HepG2 (cell line): ENCODE results near the gene CCT3. TPM values are rescaled to one million over a fixed set of nuclear protein-coding genes. Genes with fewer than 3 reads are reported as not detected.

ENCODE experiments used
- CC2D1A ChIP-seq: sonication (generic); formaldehyde crosslinking; IDR thresholded peaks from 2 replicates; pipeline ENCODE4 v1.8.1; 2023; ENCODE audit warnings: mild to moderate bottlenecking, missing genetic modification reagents
- CEBPZ ChIP-seq: IDR thresholded peaks from 2 replicates; pipeline ENCODE4 v1.6.1; 2012; ENCODE audit warnings: low read length, improper control_type of control experiment
- FOXA3 ChIP-seq: IDR thresholded peaks from 2 replicates; pipeline ENCODE4 v1.6.1; 2016; ENCODE audit warnings: missing genetic modification reagents, missing compliant biosample characterization
- HOXD1 ChIP-seq: sonication (generic); formaldehyde crosslinking; IDR thresholded peaks from 2 replicates; pipeline ENCODE4 v1.5.0; 2020; ENCODE audit warnings: missing genetic modification reagents
- MAFG ChIP-seq: sonication (generic); formaldehyde crosslinking; IDR thresholded peaks from 2 replicates; pipeline ENCODE4 v1.5.1; 2020; ENCODE audit warnings: mild to moderate bottlenecking, missing genetic modification reagents
- MTERF4 ChIP-seq: sonication (generic); formaldehyde crosslinking; IDR thresholded peaks from 2 replicates; pipeline ENCODE4 v1.8.0; 2023; ENCODE audit warnings: mild to moderate bottlenecking, missing genetic modification reagents
- NFRKB ChIP-seq: fragments of 450-650 bp; IDR thresholded peaks from 2 replicates; pipeline ENCODE4 v1.6.1; 2017
- RFXAP ChIP-seq: sonication (generic); formaldehyde crosslinking; IDR thresholded peaks from 2 replicates; pipeline ENCODE4 v1.4.0; 2020; ENCODE audit warnings: missing genetic modification reagents, borderline replicate concordance
- SALL2 ChIP-seq: sonication (generic); formaldehyde crosslinking; IDR thresholded peaks from 2 replicates; pipeline ENCODE4 v1.8.1; 2023; ENCODE audit warnings: mild to moderate bottlenecking, missing genetic modification reagents, inconsistent platforms
- SRSF9 ChIP-seq: fragments of 200-400 bp; formaldehyde crosslinking; IDR thresholded peaks from 2 replicates; pipeline ENCODE4 v1.6.1; 2018; ENCODE audit warnings: borderline replicate concordance, mild to moderate bottlenecking, low read depth, low read length; ENCODE audit not compliant: insufficient read depth, poor library complexity, severe bottlenecking
- TFAP4 ChIP-seq: sonication (generic); IDR thresholded peaks from 2 replicates; pipeline ENCODE4 v1.6.1; 2016; ENCODE audit warnings: low read depth, borderline replicate concordance
- THAP9 ChIP-seq: sonication (generic); formaldehyde crosslinking; IDR thresholded peaks from 2 replicates; pipeline ENCODE4; 2020; ENCODE audit warnings: missing genetic modification reagents, mild to moderate bottlenecking, borderline replicate concordance
- TP53 ChIP-seq: sonication (generic); formaldehyde crosslinking; conservative IDR thresholded peaks from 2 replicates; pipeline ENCODE4 v1.4.0; 2020; ENCODE audit warnings: missing genetic modification reagents
- YEATS4 ChIP-seq: sonication (generic); formaldehyde crosslinking; IDR thresholded peaks from 2 replicates; pipeline ENCODE4 v1.4.0; 2020; ENCODE audit warnings: missing genetic modification reagents, borderline replicate concordance
- ZIK1 ChIP-seq: sonication (generic); formaldehyde crosslinking; IDR thresholded peaks from 2 replicates; pipeline ENCODE4 v1.5.0; 2020; ENCODE audit warnings: mild to moderate bottlenecking, low read depth, missing genetic modification reagents, borderline replicate concordance
- ZNF468 ChIP-seq: sonication (generic); formaldehyde crosslinking; IDR thresholded peaks from 2 replicates; pipeline ENCODE4 v1.8.0; 2022; ENCODE audit warnings: mild to moderate bottlenecking, moderate library complexity, missing genetic modification reagents
- ZNF580 ChIP-seq: IDR thresholded peaks from 2 replicates; pipeline ENCODE4 v1.6.1; 2016; ENCODE audit warnings: low read depth, borderline replicate concordance
- ZNF652 ChIP-seq: IDR thresholded peaks from 2 replicates; pipeline ENCODE4 v1.6.1; 2016; ENCODE audit warnings: low read depth, borderline replicate concordance
- ZNF784 ChIP-seq: sonication (generic); formaldehyde crosslinking; IDR thresholded peaks from 2 replicates; pipeline ENCODE4 v1.5.1; 2020; ENCODE audit warnings: missing genetic modification reagents, mild to moderate bottlenecking, borderline replicate concordance
- polyA plus RNA-seq, 8 experiments: library from polyadenylated mRNA; depleted of rRNA in 3 of 8; stranded (reverse) in 7 of 8; unstranded in 1 of 8; fragments of >200 nt; fragmentation: Illumina TruSeq in 4 of 8; extraction: Trizol in 4 of 8; gene quantifications; 2 replicates each; pipeline versions ENCODE4 v1.2.1 to v1.2.3, GENCODE V29; 2011 to 2016; ENCODE audit warnings: low read depth in 4 of 8, missing spikeins in 1 of 8, mixed read lengths in 1 of 8; ENCODE audit not compliant: insufficient read depth in 1 of 8
- total RNA-seq, 5 experiments: library from RNA; depleted of rRNA; stranded (reverse); fragments of >200 nt; fragmentation: Illumina TruSeq; extraction: Trizol; gene quantifications; 2 replicates each; pipeline ENCODE4 v1.2.3, GENCODE V29; 2016; ENCODE audit warnings: low read depth in 1 of 5

Gene CCT3
- total and polyA plus RNA-seq, 2 of the 13 experiments (the other 11 are each of a cell fraction or from before 2014, with no cell fraction given), result 319 to 615 TPM

- TF ChIP-seq ZNF652 (no peak; the same call in 1 of the 2 replicates), YEATS4 (CRISPR knock-in tag) (no peak), MTERF4 (CRISPR knock-in tag) (0 out of 2 replicates have a peak, but pooled peaks have one; percentile 32), ZNF580 (peak; percentile 85; the same call in 1 of the 2 replicates), CC2D1A (CRISPR knock-in tag) (no peak), FOXA3 (CRISPR knock-in tag) (peak; percentile 43; the same call in 1 of the 2 replicates), TFAP4 (peak; percentile 61; the same call in 1 of the 2 replicates), HOXD1 (CRISPR knock-in tag) (no peak), NFRKB (no peak), TP53 (CRISPR knock-in tag) (no peak), SRSF9 (no peak), ZNF468 (no peak), CEBPZ (no peak), ZIK1 (CRISPR knock-in tag) (0 out of 2 replicates have a peak, but pooled peaks have one; percentile 56), SALL2 (CRISPR knock-in tag) (peak; percentile 59; the same call in 1 of the 2 replicates), ZNF784 (CRISPR knock-in tag) (no peak), MAFG (CRISPR knock-in tag) (no peak), THAP9 (CRISPR knock-in tag) (no peak), RFXAP (CRISPR knock-in tag) (peak; percentile 25; the same call in 1 of the 2 replicates)
These were observed 18.9 kb upstream of the CCT3 start (continued) for GRCh38 chr1:156356875-156357534.
